NT2/D1 (cell line): ENCODE results near the gene ANKS4B.
"Not testable (repeated sequence)": the region's sequence is repeated elsewhere in the genome, so short reads cannot be mapped to it uniquely, and the experiment has no call there.

ENCODE experiments used
- DNase-seq: peaks from one replicate; pipeline ENCODE4 v3.0.0-alpha.2; 2011; ENCODE audit warnings: low read depth, low spot score
- H3K27me3 ChIP-seq: 2 replicates; pipeline ENCODE4 v1.6.0; 2011; ENCODE audit warnings: mild to moderate bottlenecking; ENCODE audit not compliant: insufficient read length, insufficient read depth
- H3K36me3 ChIP-seq: 2 replicates; pipeline ENCODE4 v1.6.1; 2011; ENCODE audit warnings: mild to moderate bottlenecking, low read length, mixed read lengths; ENCODE audit not compliant: insufficient read depth, insufficient read length
- H3K4me1 ChIP-seq: 2 replicates; pipeline ENCODE4 v1.5.1; 2011; ENCODE audit not compliant: insufficient read depth, insufficient read length
- H3K4me3 ChIP-seq: 2 replicates; pipeline ENCODE4 v1.5.1; 2011; ENCODE audit warnings: low read depth; ENCODE audit not compliant: insufficient read length
- H3K9ac ChIP-seq: 2 replicates; pipeline ENCODE4 v1.6.0; 2011; ENCODE audit warnings: low read depth; ENCODE audit not compliant: insufficient read length
- H3K9me3 ChIP-seq: 2 replicates; pipeline ENCODE4 v1.5.1; 2011; ENCODE audit warnings: mild to moderate bottlenecking, low read length; ENCODE audit not compliant: insufficient read depth
- SUZ12 ChIP-seq: IDR thresholded peaks from 2 replicates; pipeline ENCODE4 v1.6.1; 2011; ENCODE audit not compliant: insufficient read length, insufficient read depth; ENCODE audit errors: extremely low read depth
- YY1 ChIP-seq: IDR thresholded peaks from 2 replicates; pipeline ENCODE4 v1.6.1; 2011; ENCODE audit not compliant: insufficient read length, insufficient read depth
- ZNF274 ChIP-seq: IDR thresholded peaks from 2 replicates; pipeline ENCODE4 v1.6.1; 2011; ENCODE audit warnings: mild to moderate bottlenecking, low read depth, low read length

The ANKS4B gene

DNA sequence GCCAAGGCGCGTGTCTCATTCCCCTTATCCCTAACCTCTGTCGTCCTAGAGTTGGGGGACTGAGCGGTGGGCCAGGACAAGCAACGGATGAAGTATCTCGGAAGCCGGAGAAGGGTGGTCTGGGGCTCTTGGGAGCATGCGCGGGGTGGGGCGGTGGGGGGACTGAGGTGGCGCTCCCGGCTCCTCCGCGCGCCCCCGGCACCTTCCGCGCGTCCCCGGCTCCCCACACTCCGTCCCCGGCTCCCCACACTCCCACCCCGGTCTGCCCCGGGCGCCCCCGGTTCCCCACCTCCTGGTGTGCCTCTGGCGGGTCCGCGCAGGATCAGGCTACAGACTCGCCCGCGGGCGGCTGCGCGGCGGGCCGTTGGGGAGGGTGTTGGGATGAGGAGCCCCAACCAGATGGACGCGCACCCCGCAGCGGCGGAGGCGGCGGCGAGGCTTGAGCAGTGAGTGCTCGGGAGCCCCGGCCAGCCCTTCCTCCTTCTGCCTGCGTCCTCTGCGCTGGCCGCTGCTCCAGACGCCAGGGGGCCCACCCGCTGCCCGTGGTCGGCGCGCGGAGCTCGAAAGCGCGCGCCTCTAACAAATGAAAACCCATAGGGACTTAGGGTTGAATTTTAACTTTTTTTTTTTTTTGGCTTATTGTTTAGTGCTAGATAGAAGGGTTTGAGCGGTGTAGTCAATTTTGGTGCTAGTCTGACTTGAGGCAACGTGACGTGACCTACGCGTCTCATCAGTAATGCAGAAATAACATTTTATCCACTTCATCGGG is 50.2 kb downstream of the ANKS4B start:
- H3K27me3 ChIP-seq = peaks cover 14% of the 10 kb centered on the region
- DNase-seq = no peak
- H3K4me3 ChIP-seq = peak overlapping the region; percentile 53
- TF ChIP-seq SUZ12 (no peak), YY1 (no peak), ZNF274 (no peak)
- H3K4me1 ChIP-seq = no peaks in the 10 kb centered on the region
- H3K9me3 ChIP-seq = peaks cover 6% of the 10 kb centered on the region; the same call in 1 of the 2 replicates
- H3K9ac ChIP-seq = peak overlapping the region; percentile 81
- no peaks in the 10 kb centered on the region for H3K36me3 ChIP-seq

DNA sequence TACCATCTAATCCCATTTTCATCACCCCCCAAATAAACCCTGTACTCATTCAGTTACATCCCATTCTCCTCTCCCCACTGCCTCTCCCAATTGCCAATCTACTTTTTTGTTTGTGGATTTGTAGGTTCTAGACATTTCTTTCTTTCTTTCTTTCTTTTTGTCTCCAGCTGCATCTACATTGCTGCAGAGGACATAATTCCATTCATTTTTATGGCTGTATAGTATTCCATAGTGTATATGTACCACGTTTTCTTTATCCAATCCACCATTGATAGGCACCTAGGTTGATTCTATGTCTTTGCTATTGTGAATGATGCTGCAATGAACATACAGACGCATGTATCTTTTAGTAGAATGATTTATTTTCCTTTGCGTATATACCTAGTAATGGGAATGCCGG is 50.9 kb downstream of the ANKS4B start:
- no peak for TF ChIP-seq YY1
- TF ChIP-seq ZNF274 = no peak
- no peak for TF ChIP-seq SUZ12
- Histone ChIP-seq H3K36me3 (no peaks in the 10 kb centered on the region), H3K4me1 (no peaks in the 10 kb centered on the region), H3K4me3 (peak overlapping the region; percentile 53), H3K9me3 (peaks cover 13% of the 10 kb centered on the region), H3K9ac (peak overlapping the region; percentile 81), H3K27me3 (peaks cover 7% of the 10 kb centered on the region)
- no peak for DNase-seq

DNA sequence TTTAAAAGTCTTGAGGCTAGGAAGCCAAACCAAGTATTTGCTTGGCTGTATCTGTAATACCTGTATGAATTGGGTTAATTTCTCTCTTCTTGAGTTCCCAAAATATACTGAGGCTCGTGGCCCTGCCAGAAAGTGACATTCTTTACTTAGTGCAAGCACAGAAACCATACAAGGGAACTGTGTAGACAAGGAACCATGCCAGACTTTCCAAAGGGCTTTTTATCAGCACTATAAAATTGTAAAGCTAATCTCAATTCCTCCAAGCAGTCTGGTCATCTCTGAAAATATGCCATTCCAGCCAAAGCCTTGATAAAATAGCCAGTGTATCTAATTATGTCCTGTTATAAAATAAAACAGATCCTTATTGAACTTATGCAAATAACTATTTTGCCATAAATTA is 51.8 kb downstream of the ANKS4B start:
- Histone ChIP-seq H3K9ac (no peak overlapping the region), H3K4me3 (no peak overlapping the region), H3K27me3 (peaks cover 2% of the 10 kb centered on the region), H3K4me1 (no peaks in the 10 kb centered on the region), H3K36me3 (no peaks in the 10 kb centered on the region), H3K9me3 (peaks cover 22% of the 10 kb centered on the region)
- TF ChIP-seq SUZ12 (no peak), ZNF274 (no peak), YY1 (no peak)
- DNase-seq = no peak

DNA sequence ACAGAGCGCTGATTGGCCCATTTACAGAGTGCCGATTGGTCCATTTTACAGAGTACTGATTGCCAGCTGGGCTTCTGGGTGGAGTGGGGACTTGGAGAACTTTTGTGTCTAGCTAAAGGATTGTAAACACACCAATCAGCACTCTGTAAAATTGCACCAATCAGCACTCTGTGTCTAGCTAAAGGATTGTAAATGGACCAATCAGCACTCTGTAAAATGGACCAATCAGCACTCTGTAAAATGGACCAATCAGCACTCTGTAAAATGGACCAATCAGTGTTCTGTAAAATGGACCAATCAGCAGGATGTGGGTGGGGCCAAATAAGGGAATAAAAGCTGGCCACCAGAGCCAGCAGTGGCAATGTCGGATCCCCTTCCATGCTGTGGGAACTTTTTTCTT is 56.3 kb downstream of the ANKS4B start:
- H3K4me1 ChIP-seq, DNase-seq, H3K27me3 ChIP-seq, H3K36me3 ChIP-seq, H3K9ac ChIP-seq, H3K4me3 ChIP-seq: not testable (repeated sequence)
- H3K9me3 ChIP-seq = peaks cover 27% of the 10 kb centered on the region

DNA sequence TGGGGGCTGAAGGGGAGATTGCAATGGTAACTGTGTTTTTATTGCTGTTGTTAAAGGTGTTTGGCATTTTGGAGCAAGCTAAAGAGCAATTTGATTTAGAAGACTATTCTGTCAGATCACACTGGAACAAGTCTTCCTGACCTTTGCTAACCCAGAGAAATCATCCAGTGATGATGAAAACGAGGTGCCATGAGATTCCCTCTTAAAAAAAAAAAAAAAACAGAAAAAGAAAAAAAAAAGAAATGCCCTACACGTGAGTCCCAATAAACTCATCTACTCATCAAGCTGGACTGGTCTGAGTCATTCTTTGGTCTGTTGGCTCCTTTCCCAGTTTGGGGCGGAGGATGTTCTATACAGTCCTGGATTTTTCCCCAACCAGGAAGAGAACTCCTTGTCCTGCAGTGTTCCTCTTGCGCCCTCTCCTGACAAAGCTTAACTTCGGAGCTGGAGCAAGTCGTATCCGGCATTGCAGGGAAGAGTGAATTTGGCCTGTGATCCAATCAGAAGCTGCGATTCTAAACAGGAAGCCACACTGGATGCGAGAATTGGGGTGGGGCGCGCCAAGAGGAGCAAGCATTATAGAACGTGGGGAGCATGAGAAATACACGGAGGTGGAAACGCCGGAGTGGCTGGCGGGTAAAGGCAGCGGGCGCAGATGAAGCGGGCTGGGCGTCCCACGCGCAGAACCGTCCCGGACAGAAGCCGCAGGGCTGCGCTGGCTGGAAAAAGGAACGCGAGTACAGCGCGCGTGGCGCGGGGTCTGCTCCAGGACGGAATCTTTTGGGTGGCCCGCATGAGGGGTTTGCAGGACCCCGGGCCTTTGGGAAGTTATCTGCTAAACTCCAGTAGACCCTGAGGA is 67.0 kb downstream of the ANKS4B start:
- TF ChIP-seq YY1 (no peak), ZNF274 (no peak), SUZ12 (no peak)
- Histone ChIP-seq H3K27me3 (peaks cover 36% of the 10 kb centered on the region), H3K4me3 (peak overlapping the region; percentile 85), H3K36me3 (no peaks in the 10 kb centered on the region), H3K4me1 (no peaks in the 10 kb centered on the region), H3K9ac (peak overlapping the region; percentile 84), H3K9me3 (no peaks in the 10 kb centered on the region)
- peak; percentile 93 for DNase-seq

DNA sequence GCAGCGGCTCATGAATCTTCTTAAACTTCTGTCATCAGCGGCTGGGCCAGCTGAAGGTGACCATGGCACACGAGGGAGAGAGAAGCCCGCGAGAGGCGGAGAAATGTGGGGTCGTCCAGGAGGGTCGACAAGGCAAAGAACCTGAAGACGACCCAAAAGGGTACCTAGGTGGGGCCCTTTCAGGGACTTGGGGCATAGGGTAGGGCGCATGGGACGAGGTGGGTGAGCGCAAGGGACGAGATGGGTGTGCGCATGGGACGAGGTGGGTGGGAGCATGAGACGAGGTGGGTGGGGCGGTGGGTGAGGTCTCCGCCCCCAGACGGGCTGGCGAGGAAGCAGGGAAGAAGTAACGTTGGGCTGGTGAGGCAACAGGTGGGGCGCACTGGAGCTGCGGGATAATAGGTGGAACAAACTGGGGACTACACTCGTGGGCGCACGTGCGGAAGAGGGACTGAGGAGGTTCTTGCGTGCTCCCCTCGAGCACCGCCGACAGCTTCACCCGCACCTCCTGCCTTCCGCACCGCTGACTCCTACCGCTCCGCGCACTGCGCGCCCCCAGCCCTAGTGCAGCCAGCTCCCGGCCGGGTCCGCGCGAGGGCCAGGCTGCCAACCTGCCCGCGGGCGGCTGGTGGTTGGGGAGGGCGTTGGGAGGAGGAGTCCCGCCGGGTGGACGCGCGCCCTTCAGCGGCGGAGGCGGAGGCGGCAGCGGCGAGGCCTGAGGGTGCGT is 67.8 kb downstream of the ANKS4B start:
- H3K36me3 ChIP-seq = no peaks in the 10 kb centered on the region
- TF ChIP-seq YY1 (no peak), SUZ12 (no peak), ZNF274 (no peak)
- DNase-seq = no peak
- peak overlapping the region; percentile 84 for H3K9ac ChIP-seq
- H3K4me1 ChIP-seq = no peaks in the 10 kb centered on the region
- H3K4me3 ChIP-seq = peak overlapping the region; percentile 85
- no peaks in the 10 kb centered on the region for H3K9me3 ChIP-seq
- H3K27me3 ChIP-seq = peaks cover 36% of the 10 kb centered on the region

DNA sequence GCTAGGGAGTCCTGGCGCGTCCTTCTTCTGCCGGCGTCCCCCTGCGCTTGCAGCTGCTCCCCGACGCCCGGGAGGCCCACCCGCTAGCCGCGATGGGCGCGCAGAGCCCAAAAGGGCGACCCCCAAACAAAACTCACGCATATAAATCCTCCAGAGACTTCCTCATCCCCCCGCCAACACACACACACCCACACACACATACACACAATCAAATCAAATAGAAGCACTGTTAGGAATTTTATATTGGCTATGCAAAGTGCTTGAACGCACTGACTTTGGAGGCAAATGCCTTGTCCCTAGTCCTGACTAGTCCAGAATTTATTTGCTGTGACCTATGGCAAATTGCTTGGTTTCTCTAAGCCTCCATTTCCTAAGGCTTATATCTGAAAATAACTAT is 68.4 kb downstream of the ANKS4B start:
- no peak for DNase-seq
- Histone ChIP-seq H3K9me3 (no peaks in the 10 kb centered on the region), H3K36me3 (no peaks in the 10 kb centered on the region), H3K9ac (peak overlapping the region; percentile 84), H3K27me3 (peaks cover 36% of the 10 kb centered on the region), H3K4me3 (peak overlapping the region; percentile 85), H3K4me1 (no peaks in the 10 kb centered on the region)
- TF ChIP-seq YY1 (no peak), SUZ12 (no peak), ZNF274 (no peak)
